NAMALWA (cell line): ENCODE results near the gene CAMK2N1.
"Not testable (repeated sequence)": the region's sequence is repeated elsewhere in the genome, so short reads cannot be mapped to it uniquely, and the experiment has no call there.

Experiments
- DNase-seq: peaks from one replicate; pipeline ENCODE4 v3.0.0-alpha.2; 2015; ENCODE audit warnings: low spot score

The CAMK2N1 gene

DNA sequence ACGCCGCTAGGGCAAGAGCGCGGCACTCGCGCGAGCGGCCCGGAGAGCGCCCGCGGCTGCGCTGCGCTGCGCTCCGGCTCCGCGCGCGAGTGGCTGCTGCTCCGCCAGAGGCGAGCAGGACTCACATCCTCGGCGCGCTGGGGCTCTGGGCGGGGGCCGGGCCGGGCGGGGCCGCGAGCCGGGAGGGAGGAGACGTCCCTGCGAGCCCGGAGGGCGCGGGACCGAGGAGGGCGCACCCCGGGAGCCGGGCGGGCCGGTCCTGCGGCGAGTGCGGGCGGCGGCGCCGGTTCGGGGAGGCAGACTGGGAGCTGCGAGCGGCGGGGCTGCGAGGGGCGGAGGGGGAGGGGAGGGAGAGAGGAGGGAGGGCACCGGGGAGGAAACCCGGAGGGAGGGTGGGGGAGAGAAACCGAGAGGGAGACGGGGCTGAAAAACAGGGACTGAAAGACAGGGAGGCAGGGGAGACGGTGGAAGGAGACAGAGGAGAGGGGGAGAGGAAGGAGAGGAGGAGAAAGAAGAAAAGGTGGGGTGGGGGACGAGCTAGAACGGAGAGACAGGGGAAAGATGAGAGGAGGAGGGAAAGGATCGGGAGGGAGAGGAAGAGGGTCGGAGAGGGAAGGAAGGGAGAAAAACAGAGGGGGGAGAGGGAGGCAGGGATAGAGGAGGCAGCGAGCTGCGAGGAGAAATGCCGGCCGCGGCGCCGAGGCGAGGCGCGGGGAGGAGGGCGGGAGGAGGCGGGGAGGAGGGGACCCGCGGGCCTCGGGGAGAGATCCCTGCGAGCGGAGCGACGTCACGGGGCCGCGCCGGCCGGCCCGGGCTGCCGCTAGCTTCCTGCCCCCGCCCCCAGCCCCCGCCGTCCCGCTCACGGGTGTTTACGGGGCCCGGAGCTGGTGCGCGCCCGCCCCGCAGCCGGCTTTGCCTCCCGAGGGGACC, at the start of gene CAMK2N1:
Gene CAMK2N1 (minus strand): TSS at position 684 of the 930 bp plus-strand sequence. CDS start 831 bp downstream, outside the sequence.
- DNase-seq, result no peak

DNA sequence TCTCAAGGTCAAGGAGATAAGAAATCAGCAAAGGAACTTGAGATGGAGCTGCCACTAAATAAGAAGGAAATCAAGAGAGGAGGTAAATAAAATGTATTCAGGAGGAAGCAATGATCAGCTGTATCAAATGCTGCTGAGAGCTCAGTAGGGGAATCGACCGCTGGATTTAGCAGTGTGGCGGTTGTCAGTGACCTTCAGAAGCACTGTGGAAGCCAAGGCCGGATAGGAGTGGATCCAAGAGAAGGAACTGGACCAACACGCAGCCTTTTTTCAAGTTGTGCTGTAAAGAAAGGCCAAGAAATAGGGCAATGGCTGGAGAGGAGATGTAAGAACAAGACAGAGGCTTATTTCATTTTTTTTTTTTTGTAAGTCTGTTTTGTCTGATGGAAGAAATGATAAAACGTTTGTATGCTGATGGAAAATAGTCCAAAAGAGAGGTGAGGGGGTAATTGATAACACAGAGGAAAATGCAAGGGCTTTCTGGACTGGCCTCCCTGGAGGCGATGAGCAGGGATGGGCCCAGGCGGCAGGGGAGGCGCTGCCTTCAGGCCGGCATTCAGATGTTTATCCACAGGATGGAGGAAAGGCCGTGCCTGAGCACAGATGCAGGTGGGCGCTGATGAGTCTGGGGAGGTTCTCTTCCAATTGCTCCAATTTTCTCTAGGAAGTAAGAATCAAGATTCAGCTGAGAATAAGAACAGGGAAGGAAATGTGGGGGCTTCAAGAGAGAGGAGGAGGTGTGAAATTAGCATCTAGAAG, 48.8 kb upstream of the CAMK2N1 start:
- no peak for DNase-seq

DNA sequence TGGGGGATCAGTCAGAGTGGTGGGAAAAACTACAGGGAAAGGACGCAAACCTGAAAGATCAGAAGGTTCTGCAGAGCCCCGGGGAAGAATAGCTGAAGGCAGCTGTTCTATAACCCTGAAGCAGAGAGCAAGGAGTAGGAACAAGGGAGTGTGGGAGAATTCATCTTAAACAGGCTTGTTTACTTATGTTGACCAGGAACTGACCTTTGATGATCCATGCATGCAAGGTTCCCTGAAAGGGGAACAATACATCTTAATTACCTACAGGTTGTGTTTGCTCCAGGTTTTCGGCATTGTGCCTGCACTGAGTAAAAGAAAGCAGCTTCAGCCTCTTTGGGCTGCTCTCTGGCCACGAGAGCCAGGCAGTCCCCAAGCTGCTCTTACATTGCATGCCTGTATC, 47.6 kb upstream of the CAMK2N1 start:
- DNase-seq, result no peak

DNA sequence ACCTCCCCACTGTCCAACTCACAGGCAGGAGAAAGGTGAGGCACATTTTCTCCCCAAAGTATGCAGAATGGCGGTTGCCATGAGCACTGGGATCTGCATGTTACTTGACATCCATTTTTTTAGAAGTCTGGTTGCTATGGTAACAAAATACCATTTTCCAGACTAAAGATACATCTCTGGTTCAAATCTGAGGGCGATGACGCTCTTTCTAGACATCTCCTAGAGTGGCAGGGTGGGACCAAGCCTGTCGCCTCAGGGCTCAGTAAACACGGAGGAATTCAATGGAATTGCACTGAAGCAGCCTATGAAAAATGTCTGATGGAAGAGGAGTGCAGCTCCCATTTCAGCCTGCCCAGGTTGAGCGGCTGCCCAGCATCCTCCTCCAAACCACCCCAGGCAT, 44.9 kb upstream of the CAMK2N1 start:
- no peak for DNase-seq

DNA sequence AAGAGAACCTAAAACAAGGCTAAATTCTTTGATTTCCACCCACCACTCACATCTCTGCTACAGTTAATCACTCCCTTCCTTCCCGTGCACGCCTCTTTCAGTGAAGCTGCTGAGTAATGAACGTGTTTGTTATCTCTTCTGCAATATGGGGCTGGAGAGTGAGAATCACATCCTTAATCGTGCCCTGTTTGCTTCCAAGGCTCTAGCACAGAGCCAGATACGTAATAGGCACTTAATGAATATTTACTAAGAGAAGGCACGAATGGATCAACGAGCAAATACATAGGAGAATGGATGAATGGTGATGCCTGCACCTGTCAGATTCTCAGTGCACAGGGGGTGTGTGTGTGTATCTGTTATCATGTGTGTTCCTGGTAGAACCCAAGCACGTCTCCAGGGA, 44.3 kb upstream of the CAMK2N1 start:
- no peak for DNase-seq

DNA sequence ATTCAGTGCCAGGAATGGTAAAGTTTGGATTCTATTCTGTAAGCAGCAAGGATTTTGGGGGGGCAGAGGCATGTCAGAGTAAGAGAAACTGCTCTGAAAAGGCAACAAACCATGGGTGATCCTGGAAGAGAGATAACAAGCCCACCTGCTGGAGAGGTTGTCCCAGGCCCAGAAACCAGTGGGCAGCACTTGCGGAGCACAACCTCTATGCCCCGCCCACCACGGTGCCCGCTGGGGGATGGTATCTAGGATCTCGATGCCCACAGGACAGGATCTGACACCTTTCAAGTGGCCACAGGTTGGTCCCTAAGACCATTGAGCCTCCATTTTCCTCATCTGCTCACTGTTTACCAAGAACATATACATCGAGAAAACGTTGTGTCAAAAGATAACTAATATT, 42.2 kb upstream of the CAMK2N1 start:
- DNase-seq, result no peak

DNA sequence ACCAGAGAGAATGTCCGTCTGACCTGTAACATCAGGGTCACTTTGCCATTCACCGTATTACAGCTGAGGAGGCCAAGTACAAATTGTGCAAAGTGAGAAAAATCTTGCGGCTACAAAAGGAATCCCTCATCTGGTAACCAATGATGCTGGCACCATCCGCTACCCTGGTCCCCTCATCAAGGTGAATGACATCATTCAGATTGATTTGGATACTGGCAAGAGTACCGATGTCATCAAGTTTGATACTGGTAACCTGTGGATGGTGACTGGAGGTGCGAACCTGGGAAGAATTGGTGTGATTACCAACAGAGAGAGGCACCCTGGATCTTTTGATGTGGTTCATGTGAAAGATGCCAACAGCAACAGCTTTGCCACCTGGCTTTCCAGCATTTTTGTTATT, 40.3 kb upstream of the CAMK2N1 start:
- DNase-seq, result no peak

DNA sequence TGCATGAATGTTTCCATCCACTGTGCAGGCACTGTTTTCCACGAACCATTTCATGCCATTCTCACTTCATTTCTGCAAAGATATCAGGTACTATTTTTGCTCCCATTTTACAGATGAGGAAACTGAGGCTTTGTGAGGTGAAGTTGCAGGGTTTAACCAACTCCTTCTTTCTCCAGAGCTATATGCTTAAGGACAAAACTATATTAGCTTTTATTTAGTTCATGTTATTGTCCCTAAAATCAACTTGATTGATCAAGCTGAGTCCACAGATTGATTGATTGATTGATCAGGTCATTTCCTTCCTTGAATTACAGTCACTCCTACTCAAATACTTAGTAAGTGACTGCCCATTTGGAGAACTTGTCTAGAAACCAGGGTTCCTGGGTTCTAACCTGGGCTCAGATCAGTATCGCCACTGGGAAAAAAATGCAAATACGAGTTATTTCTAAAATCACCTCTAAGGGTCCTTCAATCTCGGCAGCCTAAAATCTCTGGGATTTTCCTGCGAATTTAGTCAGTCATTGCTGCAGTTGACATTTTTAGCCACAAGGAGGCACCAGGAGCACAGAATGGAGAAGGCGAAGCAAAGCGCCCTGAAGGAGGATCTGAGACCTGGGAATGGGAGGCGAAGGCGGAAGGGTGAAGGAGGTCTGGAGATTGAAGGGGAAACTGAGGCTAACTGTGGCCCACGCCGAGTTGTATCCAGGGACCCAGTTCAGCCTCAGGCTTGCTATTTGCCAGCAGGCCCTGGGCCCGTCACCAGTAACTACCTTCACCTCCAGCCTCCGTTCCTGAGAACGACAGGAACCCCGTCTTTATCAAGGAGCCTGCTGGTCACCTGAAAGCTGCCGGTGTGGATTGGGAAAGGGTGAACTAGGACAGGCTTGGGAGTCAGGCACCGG, 36.2 kb upstream of the CAMK2N1 start:
- DNase-seq, result peak; percentile 83

DNA sequence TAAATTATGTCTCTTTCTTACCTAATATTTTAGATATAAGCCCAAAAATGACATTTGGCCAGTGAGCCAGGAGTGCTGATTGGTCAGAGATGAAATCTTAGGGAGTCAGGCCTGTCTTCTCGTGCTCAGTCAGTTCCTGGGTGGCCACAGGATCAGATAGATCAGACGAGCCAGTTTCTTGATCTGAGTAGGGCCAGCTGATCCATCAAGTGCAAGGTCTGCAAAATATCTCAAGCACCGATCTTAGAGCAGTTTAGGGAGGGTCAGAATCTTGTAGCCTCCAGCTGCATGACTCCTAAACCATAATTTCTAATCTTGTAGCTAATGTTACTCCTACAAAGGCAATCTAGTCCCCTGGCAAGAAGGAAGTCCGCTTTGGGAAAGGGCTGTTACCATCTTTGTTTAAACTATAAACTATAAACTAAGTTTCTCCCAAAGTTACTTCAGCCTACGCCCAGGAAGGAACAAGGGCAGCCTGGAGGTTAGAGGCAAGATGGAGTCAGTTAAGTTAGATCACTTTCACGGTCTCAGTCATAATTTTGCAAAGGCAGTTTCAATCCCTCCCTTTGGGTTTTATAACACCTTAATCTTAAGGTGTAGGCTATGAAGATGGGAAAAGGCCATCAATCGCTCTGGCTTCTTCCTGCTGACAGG, 33.7 kb upstream of the CAMK2N1 start:
- DNase-seq, result not testable (repeated sequence)

DNA sequence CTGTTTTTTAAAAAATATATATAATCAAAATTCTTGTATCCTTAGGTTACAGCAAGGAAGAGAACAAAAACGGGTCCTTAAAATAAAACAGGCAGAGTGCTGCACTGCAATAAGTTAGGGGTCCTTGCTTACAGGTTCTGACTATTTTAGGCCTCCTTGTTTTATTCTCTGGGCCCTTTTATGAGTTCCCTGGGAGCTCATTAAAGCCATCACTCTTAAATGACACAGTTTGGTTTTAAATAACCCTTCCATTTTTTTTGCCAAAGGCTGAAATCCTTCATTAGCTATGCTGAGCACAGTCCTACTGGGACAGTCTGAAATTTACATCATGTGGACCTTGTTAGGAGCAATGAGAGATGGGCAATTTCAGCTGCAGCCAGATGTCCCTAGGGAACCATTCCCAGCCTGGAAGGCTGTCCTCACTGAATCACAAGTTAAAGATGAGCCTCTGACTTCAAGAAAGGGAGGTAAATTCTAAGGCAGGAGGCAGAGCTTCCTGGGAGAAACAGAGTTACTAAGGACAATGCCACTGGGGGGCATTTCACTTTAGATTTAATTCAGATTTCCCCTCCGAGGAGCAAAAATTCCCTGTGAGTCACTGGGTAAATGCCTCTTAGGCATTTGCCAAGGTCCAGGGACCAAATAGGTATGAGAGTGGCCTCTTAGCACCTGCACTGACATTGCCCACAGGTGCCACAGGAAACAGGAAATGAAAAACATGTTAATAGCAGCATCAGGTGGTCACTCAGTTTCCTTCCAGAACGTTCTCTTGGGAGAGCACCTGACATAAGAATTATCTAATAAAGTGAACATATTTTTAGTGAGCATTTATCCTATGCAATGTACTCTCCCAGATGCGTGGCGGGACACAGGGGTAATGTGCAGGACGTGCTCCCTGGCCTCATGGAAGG, 25.8 kb upstream of the CAMK2N1 start:
- DNase-seq, result peak; percentile 23

DNA sequence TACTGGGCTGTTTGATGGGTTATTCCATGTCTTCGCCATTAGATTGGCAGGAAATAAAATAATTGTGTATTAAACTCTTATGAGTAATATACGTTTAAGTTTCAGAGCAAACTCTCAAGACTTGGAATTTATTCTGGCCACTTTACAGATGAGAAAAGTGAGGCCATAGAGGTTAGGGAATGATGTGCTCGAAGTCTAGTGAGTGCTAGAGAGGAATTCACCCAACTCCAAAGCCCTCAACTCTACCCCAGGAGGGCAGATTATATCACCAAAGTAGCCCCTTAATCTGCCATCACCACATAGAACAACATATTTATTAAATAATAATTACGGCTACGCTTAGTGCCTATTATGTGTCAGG, 22.4 kb upstream of the CAMK2N1 start:
- no peak for DNase-seq

DNA sequence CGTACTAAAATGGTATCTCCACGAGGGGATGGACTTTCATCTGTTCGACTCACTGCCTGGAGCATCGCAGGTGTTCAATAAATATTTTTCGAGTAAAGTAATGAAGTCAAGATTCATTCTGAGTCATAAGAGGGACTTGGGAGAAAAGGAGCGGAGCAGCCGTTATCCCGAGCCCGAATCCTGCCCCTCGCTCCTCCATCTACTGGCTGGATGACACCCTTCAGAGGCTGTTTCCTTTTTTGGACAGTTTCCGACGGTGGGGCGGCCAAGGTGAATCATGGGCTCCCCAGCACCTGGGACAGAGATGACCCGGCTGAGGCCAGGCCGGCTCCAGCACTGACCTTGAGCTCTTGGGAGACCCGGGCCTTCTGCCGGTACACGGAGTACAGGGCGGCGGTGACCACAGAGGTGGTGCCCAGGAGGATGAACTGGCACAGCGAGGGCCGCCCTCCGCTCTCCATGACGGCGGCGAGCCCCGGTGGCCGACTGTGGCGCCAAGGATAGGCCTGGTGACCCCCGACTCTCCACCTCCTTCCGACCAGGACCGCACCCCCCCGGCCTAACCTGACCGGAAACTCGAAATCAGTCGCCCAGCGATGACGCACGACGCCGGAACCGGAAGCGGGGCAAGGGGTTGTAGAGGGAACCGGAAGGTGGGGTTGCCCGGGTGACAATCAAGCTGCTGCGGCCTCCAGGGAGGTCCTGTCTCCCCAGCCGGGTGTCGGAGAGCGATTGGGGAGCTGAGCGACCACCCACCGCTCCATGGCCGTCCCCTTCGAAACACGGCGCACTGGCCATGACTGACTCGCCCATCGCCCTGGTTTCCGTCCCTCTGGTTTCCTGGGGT, 21.8 kb upstream of the CAMK2N1 start, which contains the start of gene MUL1:
Gene MUL1 (minus strand): TSS at position 588 of the 847 bp plus-strand sequence. CDS start 127 bp downstream, at position 461.
- DNase-seq, result peak; percentile 94

DNA sequence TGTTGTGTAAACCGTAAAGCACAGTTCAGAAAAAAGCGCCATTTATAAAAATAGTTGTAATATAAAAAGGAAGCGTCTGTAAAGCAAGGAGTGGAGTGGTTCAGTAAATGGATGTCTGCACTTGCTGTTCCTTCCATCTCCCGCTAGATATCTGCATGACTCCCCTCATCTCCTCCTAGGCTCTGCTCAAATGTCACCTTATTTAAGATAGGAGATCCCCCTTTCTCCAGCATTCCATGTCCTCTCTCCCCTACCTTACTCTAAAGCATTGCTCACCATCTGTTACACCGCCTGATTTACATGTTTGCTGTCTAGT, 21.2 kb upstream of the CAMK2N1 start:
- DNase-seq, result no peak

DNA sequence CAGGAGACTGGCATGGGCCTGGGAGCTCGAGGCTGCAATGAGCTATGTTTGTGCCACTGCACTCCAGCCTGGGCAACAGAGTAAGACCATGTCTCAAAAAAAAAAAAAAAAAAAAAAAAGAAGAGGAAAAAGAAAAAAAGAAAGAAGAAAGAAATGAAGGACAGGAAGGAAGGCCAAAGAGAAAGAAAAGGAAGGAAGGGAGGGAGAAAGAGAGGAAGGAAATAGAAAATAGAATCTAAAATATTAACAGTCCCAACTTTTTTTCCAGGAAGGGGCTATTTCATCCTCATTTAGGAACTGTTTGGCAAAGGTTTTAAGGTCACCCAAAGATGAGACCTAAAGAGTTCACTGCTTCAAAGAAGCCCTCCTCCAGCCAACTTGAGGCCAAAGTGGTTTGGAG, 19.5 kb upstream of the CAMK2N1 start:
- no peak for DNase-seq

DNA sequence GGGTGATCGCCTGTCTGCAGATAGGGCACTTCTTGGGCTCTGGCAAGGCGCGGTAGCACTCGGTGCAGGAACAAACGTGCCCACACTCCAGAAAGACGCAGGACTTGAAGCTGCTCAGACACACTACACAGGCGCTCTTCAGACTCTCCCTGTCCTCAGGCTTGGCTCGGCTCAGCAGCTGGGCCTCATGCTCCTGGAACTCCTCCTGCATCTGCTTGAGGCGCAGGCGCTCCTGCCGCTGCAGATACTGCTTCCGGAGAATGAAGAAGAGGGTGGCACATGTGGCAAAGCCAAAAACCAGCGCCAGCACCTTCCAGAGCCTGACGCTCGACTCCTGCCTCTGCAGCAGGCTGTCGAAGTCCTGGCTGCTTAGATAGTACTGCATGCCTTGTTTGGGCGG, 14.7 kb upstream of the CAMK2N1 start:
- DNase-seq, result no peak

DNA sequence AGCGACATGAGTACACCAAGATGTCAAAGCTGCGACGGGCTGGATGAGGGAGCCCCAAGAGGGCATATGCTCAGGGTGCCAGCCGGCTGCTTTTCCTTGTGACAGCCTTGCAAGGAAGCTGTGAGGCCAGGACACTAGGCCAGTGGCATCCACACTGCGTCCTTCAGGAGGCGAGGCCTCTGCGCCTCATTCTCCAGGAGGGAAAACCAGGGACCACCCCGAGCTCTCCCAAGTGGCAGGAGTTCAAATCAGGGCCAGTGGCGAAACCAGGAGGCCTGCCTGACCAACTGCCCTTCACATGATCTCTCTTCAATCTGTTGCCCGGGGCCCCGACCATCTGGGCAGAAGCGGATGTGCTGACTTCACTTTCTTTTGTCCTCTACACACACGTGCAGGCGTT, 13.7 kb upstream of the CAMK2N1 start:
- DNase-seq, result no peak

DNA sequence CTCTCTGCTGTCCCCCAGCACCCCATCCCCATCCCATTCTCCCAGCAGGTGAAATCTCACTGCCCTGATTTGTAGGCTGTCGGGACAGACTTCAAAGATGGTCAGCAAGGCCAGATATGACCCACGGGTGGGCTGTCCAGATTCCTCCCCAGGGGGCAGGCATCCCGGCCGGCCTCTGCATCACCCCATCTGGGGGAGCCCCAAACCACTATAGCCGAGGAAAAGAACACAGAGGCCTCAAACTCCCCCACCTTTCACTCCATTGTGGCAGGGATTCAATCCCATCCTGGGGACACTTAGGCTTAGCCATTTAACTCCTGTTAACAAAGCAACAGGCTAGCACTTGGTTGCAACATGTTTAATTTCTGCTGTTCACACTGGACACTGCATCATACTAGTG, 13.1 kb upstream of the CAMK2N1 start:
- no peak for DNase-seq

DNA sequence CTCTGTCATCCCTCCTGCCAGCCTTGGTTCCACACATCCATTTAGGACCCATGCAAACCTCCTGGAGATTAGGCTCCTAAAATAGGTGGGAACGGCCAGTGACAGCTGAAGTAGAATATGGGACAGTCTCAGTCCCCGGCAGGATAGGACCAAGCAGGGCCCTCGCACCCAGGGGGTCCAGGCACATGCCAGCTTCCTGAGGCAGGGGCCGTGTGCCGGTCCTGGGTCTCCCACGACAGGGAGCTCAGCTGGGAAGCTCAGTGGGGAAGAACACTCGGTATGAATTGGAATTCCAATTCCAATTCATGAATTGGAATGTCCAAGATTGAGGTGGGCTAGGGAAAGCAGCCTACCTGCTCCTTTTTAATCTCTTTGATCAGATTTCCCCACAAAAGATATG, 12.1 kb upstream of the CAMK2N1 start:
- no peak for DNase-seq

DNA sequence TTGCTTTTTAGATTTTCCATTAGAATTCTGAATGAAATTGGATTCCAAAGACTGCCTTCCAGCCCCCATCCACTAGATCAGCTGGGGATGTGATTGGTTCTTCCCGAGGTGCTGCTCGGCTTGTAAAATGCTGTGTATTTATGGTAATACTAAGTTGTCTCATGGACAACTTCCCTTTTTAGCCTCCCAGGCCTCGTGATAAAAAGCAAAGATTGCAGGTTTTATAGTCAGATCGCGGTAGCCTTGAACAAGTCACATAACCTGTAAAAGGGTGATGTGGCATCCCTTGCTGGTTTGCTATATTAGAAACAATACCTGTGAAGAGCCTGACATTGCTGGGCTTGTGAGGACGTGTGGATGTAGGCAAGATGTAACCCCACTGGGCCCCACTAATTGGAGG, 11.5 kb upstream of the CAMK2N1 start:
- no peak for DNase-seq
